ENCODE data around the gene SHISA2. TPM values are rescaled to one million over a fixed set of nuclear protein-coding genes. Genes with fewer than 3 reads are reported as not detected.
"Not testable (repeated sequence)": the region's sequence is repeated elsewhere in the genome, so short reads cannot be mapped to it uniquely, and the experiment has no call there.

Gene SHISA2
- total RNA-seq (under 1 TPM in 9 of 10 donors, not detected in 1; 0.12 to 0.94 (median 0.28) TPM), polyA plus RNA-seq (under 1 TPM; 0.06 to 0.22 TPM)
- long read RNA-seq, donor 1: 0 reads
- long read RNA-seq, donor 2: 0 reads
- long read RNA-seq, donor 3: 0 reads

GRCh38 chr13:26051657-26052311 is at the start of gene SHISA2:
Gene SHISA2 (minus strand): TSS chr13:26052016. CDS start chr13:26050975, 1,041 bp downstream.
- WGBS, 2 donors: 1% methylated on average over 69 to 71 of the region's 72 CpGs
- intact Hi-C loops (cut with DNase I): no loop called here
- Histone ChIP-seq H3K27ac (peak within 1 kb of the TSS in 6 of 10 donors; percentile 18 to 46 (median 34)), H3K4me3 (peak within 1 kb of the TSS; percentile 23 to 57 (median 49)), H3K9me3 (no peaks in the 10 kb centered on the region), H3K4me1 (peaks cover 0 to 31% (median 13%) of the 10 kb centered on the region in 9 donors), H3K36me3 (no peaks in the 10 kb centered on the region), H3K27me3 (peaks cover 0 to 100% (median 91%) of the 10 kb centered on the region in 7 donors)
- ATAC-seq (peak; percentile 86 to 95 (median 87)), DNase-seq (peak in 1 of 2 donors; percentile 36)
- no peak for TF ChIP-seq CTCF (IDR thresholded peaks at IDR 0.05)

- H3K27me3 ChIP-seq: peaks cover 0 to 21% (median 3%) of the 10 kb centered on the region in 7 donors
- no peaks in the 10 kb centered on the region for H3K4me1 ChIP-seq
- ATAC-seq (no peak), DNase-seq (no peak)
- peaks cover 0 to 7% (median 0%) of the 10 kb centered on the region in 11 donors for H3K9me3 ChIP-seq
- H3K4me3 ChIP-seq: no peak overlapping the region
- TF ChIP-seq CTCF (IDR thresholded peaks at IDR 0.05): no peak
- no peaks in the 10 kb centered on the region for H3K36me3 ChIP-seq
- 72 to 73% methylated on average over 14 of the region's 14 CpGs for WGBS, 2 donors
- intact Hi-C loops (cut with DNase I): no loop called here
- no peak overlapping the region for H3K27ac ChIP-seq
Observed at GRCh38 chr13:26095846-26096610, 44.2 kb upstream of the SHISA2 start.

- Histone ChIP-seq H3K4me3 (no peak overlapping the region), H3K4me1 (no peaks in the 10 kb centered on the region), H3K27me3 (peaks cover 0 to 23% (median 3%) of the 10 kb centered on the region in 7 donors), H3K27ac (no peak overlapping the region), H3K36me3 (no peaks in the 10 kb centered on the region), H3K9me3 (peaks cover 0 to 8% (median 0%) of the 10 kb centered on the region in 11 donors)
- DNase-seq: no peak
- ATAC-seq: no peak
- intact Hi-C loops (cut with DNase I): no loop called here
- WGBS, 2 donors: 14 to 32% methylated on average over 1 of the region's 1 CpG
- TF ChIP-seq CTCF (IDR thresholded peaks at IDR 0.05): no peak
Observed at GRCh38 chr13:26095338-26095737, 43.5 kb upstream of the SHISA2 start.

- not testable (repeated sequence) for H3K27ac ChIP-seq, H3K4me3 ChIP-seq, H3K9me3 ChIP-seq, H3K4me1 ChIP-seq, DNase-seq, H3K36me3 ChIP-seq, ATAC-seq
- intact Hi-C loops (cut with DNase I): loop anchor here in 3 of 10 donors (5.0 to 10.0 kb wide), 2 partner anchors 505 to 1072 kb away; no protein-coding TSS in a partner anchor
- 77 to 79% methylated on average over 5 of the region's 5 CpGs for WGBS, 2 donors
- H3K27me3 ChIP-seq: peaks cover 0 to 25% (median 16%) of the 10 kb centered on the region in 7 donors
Observed at GRCh38 chr13:26076821-26077220, 25.0 kb upstream of the SHISA2 start.

Measured in heart right ventricle (tissue), 16 donors.